ENCODE results near the gene ZNF346. TPM values are rescaled to one million over a fixed set of nuclear protein-coding genes. Genes with fewer than 3 reads are reported as not detected.

ZNF346 gene
- total and polyA plus RNA-seq, 12 donors = 4.8 to 11.0 (median 7.9) TPM

DNA sequence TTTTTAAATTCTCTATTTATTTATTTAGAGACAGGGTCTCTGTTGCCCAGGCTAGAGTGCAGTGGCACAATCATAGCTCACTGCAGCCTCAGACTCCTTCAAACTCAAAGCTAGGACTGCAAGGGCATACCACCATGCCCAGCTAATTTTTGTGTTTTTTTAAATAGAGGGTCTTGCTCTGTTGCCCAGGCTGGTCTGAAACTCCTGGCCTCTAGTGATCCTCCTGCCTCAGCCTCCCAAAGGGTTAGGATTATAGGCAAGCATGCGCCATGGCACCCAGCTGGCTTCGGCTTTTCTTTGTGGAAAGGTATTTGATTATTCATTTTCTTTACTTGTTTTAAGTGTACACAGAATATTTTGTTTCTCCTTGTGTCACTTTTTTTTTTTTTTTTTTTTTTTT is 5.2 kb downstream of the ZNF346 start:
- 97 to 98% methylated on average over 2 of the region's 2 CpGs for WGBS, 2 donors
- Histone ChIP-seq H3K36me3 (peaks cover 0 to 41% (median 3%) of the 10 kb centered on the region in 9 donors), H3K27ac (no peak overlapping the region), H3K9me3 (peaks cover 0 to 17% (median 9%) of the 10 kb centered on the region in 11 donors), H3K4me1 (peaks cover 0 to 19% (median 9%) of the 10 kb centered on the region in 9 donors), H3K27me3 (no peaks in the 10 kb centered on the region), H3K4me3 (no peak overlapping the region)
- intact Hi-C loops (cut with DNase I) = no loop called here
- DNase-seq (no peak), ATAC-seq (no peak)
- TF ChIP-seq, protein P1, sequence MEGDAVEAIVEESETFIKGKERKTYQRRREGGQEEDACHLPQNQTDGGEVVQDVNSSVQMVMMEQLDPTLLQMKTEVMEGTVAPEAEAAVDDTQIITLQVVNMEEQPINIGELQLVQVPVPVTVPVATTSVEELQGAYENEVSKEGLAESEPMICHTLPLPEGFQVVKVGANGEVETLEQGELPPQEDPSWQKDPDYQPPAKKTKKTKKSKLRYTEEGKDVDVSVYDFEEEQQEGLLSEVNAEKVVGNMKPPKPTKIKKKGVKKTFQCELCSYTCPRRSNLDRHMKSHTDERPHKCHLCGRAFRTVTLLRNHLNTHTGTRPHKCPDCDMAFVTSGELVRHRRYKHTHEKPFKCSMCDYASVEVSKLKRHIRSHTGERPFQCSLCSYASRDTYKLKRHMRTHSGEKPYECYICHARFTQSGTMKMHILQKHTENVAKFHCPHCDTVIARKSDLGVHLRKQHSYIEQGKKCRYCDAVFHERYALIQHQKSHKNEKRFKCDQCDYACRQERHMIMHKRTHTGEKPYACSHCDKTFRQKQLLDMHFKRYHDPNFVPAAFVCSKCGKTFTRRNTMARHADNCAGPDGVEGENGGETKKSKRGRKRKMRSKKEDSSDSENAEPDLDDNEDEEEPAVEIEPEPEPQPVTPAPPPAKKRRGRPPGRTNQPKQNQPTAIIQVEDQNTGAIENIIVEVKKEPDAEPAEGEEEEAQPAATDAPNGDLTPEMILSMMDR (IDR thresholded peaks at IDR 0.05) = no peak

DNA sequence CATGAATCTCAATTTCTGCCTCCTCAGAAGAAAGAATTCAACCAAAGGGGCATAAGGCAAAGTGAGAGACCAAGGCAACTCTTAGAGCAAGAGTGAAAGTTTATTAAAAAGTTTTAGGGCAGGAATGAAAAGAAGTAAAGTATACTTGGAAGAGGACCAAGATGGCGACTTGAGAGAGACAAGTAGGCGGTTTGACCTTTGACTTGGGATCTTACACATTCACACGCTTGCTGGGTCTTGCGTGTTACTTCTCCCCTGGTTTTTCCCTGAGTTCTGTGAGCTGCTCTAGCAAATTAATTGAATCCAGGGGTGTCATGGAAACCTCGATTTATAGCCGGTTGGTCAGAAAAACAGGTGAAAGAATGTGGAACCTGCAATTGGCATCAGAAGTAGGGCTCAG is 7.0 kb downstream of the ZNF346 start:
- intact Hi-C loops (cut with DNase I) = no loop called here
- DNase-seq = no peak
- H3K27ac ChIP-seq = no peak overlapping the region
- WGBS, 2 donors = 97% methylated on average over 6 of the region's 6 CpGs
- H3K27me3 ChIP-seq = no peaks in the 10 kb centered on the region
- H3K36me3 ChIP-seq = peaks cover 0 to 46% (median 3%) of the 10 kb centered on the region in 9 donors
- TF ChIP-seq, protein P1 (IDR thresholded peaks at IDR 0.05) = no peak
- peaks cover 0 to 12% (median 0%) of the 10 kb centered on the region in 9 donors for H3K4me1 ChIP-seq
- H3K9me3 ChIP-seq = peaks cover 0 to 17% (median 9%) of the 10 kb centered on the region in 11 donors
- H3K4me3 ChIP-seq = no peak overlapping the region
- no peak for ATAC-seq

GRCh38 chr5:177035976-177036375 is 13.5 kb downstream of the ZNF346 start:
- Histone ChIP-seq H3K27ac (no peak overlapping the region), H3K9me3 (peaks cover 0 to 11% (median 6%) of the 10 kb centered on the region in 11 donors), H3K27me3 (no peaks in the 10 kb centered on the region), H3K4me1 (peaks cover 0 to 15% (median 4%) of the 10 kb centered on the region in 9 donors), H3K4me3 (no peak overlapping the region), H3K36me3 (peaks cover 0 to 23% (median 3%) of the 10 kb centered on the region in 9 donors)
- intact Hi-C loops (cut with DNase I) = no loop called here
- TF ChIP-seq, protein P1 (IDR thresholded peaks at IDR 0.05) = no peak
- WGBS, 2 donors = 61 to 68% methylated on average over 1 of the region's 1 CpG
- no peak for ATAC-seq
- DNase-seq = no peak

GRCh38 chr5:177036443-177036842 is 13.9 kb downstream of the ZNF346 start:
- Histone ChIP-seq H3K4me3 (no peak overlapping the region), H3K27ac (no peak overlapping the region), H3K9me3 (peaks cover 0 to 7% (median 2%) of the 10 kb centered on the region in 11 donors), H3K36me3 (peaks cover 0 to 28% (median 7%) of the 10 kb centered on the region in 9 donors), H3K27me3 (no peaks in the 10 kb centered on the region), H3K4me1 (peaks cover 0 to 20% (median 4%) of the 10 kb centered on the region in 9 donors)
- 56 to 68% methylated on average over 5 of the region's 5 CpGs for WGBS, 2 donors
- DNase-seq (no peak), ATAC-seq (no peak)
- intact Hi-C loops (cut with DNase I) = no loop called here
- TF ChIP-seq, protein P1 (IDR thresholded peaks at IDR 0.05) = no peak
